Stimulated activated CD8-positive, alpha-beta memory T cell treated with anti-CD3 and anti-CD28 coated beads, Interleukin-4, amount 100 ng/mL, for 1 hour (primary cell): ENCODE results near the gene RAD9A.
"Not testable (repeated sequence)": the region's sequence is repeated elsewhere in the genome, so short reads cannot be mapped to it uniquely, and the experiment has no call there.

Experiments used
- DNase-seq, 2 donors: peaks; one replicate each; pipeline ENCODE4 v3.0.0-alpha.2; 2020; ENCODE audit warnings: low read depth in 2 of 2, low spot score in 1 of 2

RAD9A gene

GRCh38 chr11:67395555-67396258, 3.9 kb downstream of the RAD9A start:
- DNase-seq, result no peak

GRCh38 chr11:67396259-67396581, 4.4 kb downstream of the RAD9A start:
- DNase-seq, result no peak

- no peak for DNase-seq
These were observed 5.0 kb downstream of the RAD9A start for GRCh38 chr11:67396587-67397389.

- DNase-seq, result no peak
These were observed 5.8 kb downstream of the RAD9A start for GRCh38 chr11:67397536-67397935.

GRCh38 chr11:67397986-67398660, 6.3 kb downstream of the RAD9A start:
- no peak for DNase-seq

- DNase-seq, result no peak
These were observed 7.1 kb downstream of the RAD9A start for GRCh38 chr11:67398661-67399563.

- DNase-seq, result no peak
These were observed 8.6 kb downstream of the RAD9A start for GRCh38 chr11:67400251-67400941.

GRCh38 chr11:67400942-67401494, 9.2 kb downstream of the RAD9A start:
- no peak for DNase-seq

GRCh38 chr11:67401495-67402191, 9.9 kb downstream of the RAD9A start, which contains the start of gene PPP1CA:
TSS of gene PPP1CA (minus strand) at chr11:67401858. CDS start at chr11:67401782, 76 bp downstream.
- peak; percentile 79 to 91 for DNase-seq

- not testable (repeated sequence) for DNase-seq
These were observed 10.5 kb downstream of the RAD9A start for GRCh38 chr11:67402192-67402839.

- DNase-seq, result not testable (repeated sequence)
These were observed 11.3 kb downstream of the RAD9A start for GRCh38 chr11:67403085-67403484.

- DNase-seq, result no peak
These were observed 12.9 kb downstream of the RAD9A start for GRCh38 chr11:67404515-67405195.

GRCh38 chr11:67405196-67405567, 13.4 kb downstream of the RAD9A start:
- no peak for DNase-seq

GRCh38 chr11:67405688-67406339, 14.0 kb downstream of the RAD9A start:
- no peak for DNase-seq

- DNase-seq, result no peak
These were observed 14.7 kb downstream of the RAD9A start for GRCh38 chr11:67406420-67406968.

- no peak for DNase-seq
These were observed 15.3 kb downstream of the RAD9A start for GRCh38 chr11:67406969-67407687.

GRCh38 chr11:67407688-67408163, 15.9 kb downstream of the RAD9A start:
- no peak for DNase-seq
